ENCODE results near the gene CHD5.
"Not testable (repeated sequence)": the region's sequence is repeated elsewhere in the genome, so short reads cannot be mapped to it uniquely, and the experiment has no call there.

CHD5 gene

DNA sequence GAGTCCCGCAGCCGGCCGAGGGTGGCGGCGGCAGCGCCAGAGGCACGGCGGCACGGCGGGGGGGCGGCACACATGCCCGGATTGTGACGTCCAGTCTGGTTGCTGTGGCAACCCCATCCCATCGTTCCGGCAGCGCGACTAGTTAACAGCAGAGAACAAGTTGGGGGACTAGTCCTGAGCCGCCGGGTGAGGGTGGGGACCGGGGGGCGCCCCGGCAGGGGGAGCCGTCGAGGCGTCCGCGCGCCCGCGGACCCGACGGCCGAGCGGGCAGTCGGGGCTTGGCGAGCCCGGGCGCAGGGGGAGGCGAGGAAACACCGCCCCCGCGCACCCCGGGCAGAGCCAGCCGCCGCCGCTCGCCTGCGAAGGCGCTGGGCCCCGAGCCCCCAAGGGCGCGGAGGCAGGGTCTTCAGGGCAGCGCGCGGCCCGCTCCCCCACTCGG is at the start of gene CHD5:
Gene CHD5, minus strand, starts transcription at position 54 of the 439 bp plus-strand sequence. CDS start 298 bp downstream, outside the sequence.
- DNase-seq (ENCODE audit: low read depth), result no peak

DNA sequence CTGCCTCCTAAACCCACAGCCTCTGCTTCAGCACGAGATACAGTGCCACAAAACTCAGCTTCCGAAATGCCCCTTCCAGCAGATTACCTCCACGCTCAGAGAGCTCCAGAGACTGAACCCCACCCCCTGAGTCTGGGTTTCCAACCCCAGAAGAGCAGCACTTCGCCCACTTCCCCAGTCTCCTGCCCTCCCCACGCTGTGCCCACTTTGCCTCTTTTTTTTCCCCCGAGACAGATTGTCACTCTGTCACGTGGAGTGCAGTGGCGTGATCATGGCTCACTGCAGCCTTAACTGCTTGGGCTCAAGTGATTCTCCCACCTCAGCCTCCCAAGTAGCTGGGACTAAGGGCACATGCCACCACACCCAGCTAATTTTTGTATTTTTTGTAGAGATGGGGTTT is 45.5 kb upstream of the CHD5 start:
- no peak for DNase-seq (ENCODE audit: low read depth)
- TF ChIP-seq, protein P1, sequence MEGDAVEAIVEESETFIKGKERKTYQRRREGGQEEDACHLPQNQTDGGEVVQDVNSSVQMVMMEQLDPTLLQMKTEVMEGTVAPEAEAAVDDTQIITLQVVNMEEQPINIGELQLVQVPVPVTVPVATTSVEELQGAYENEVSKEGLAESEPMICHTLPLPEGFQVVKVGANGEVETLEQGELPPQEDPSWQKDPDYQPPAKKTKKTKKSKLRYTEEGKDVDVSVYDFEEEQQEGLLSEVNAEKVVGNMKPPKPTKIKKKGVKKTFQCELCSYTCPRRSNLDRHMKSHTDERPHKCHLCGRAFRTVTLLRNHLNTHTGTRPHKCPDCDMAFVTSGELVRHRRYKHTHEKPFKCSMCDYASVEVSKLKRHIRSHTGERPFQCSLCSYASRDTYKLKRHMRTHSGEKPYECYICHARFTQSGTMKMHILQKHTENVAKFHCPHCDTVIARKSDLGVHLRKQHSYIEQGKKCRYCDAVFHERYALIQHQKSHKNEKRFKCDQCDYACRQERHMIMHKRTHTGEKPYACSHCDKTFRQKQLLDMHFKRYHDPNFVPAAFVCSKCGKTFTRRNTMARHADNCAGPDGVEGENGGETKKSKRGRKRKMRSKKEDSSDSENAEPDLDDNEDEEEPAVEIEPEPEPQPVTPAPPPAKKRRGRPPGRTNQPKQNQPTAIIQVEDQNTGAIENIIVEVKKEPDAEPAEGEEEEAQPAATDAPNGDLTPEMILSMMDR (IDR thresholded peaks at IDR 0.05; ENCODE audit: insufficient read depth, low read depth, low read length, missing control alignments), result no peak
- H3K4me3 ChIP-seq (ENCODE audit: low read depth, low read length), result no peak overlapping the region

More for the DNA sequence above, at the start of gene CHD5:
- no peak within 1 kb of the TSS for H3K4me3 ChIP-seq (ENCODE audit: low read depth, low read length)
- TF ChIP-seq, protein P1 (IDR thresholded peaks at IDR 0.05; ENCODE audit: insufficient read depth, low read depth, low read length, missing control alignments), result peak; percentile 7

DNA sequence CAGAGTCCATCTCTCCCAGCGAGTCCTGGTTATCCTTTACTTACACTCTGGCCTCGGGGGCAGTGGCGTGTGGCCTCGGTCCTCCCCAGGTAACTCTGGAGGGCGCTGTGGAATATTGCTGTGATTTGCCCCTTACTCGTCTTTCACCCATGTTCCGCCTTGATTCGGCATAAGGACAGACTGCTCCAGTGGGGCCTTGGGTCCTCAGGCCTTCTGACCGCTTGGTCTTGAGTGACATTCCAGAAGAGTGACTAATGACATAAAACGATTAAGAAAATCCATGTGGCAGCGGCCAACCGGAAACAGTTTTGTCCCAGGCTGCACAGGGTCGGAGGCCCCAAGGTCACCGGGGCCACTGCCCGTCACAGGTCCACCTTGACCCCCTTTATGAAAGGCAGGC is 44.6 kb upstream of the CHD5 start:
- TF ChIP-seq, protein P1 (IDR thresholded peaks at IDR 0.05; ENCODE audit: insufficient read depth, low read depth, low read length, missing control alignments), result no peak
- H3K4me3 ChIP-seq (ENCODE audit: low read depth, low read length), result no peak overlapping the region
- DNase-seq (ENCODE audit: low read depth), result no peak

DNA sequence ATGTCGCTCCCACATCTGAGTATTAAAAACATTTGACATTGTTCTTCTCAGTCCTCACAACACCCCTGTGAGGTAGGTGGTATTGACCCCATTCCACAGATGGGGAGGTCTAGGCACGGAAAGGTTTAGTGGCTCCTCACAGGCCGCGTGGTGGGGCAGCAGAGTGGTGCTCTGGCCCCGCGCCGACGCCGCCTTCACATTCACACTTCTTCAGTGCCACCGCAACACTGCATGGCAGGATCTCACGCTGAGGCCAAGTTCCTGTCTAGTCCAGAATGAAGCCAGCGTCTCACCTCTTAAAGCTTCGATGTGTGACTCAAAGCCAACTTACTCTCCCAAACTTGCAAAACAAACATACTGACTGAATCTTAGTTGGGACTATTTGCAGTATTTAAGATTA is 43.5 kb upstream of the CHD5 start:
- TF ChIP-seq, protein P1 (IDR thresholded peaks at IDR 0.05; ENCODE audit: insufficient read depth, low read depth, low read length, missing control alignments), result no peak
- no peak overlapping the region for H3K4me3 ChIP-seq (ENCODE audit: low read depth, low read length)
- DNase-seq (ENCODE audit: low read depth), result no peak

DNA sequence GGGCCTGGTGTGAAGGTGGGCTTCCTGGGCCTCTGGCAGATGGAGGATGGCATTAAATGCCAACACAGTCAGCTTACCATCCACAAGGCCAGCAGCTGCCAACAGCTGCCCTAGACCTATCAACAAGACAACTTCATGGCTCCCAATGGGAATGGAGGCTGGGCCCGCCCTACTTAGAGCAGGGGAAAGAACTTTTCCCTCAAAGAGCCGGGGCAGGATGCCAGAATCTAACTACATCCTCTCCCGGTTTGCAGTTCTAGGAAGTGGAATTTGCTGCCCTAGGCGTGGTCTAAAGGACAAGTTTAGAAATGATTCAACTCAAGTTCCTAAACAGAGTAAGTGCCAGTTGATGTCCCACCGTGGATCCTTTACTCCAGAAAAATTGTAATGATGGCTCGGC is 42.5 kb upstream of the CHD5 start:
- TF ChIP-seq, protein P1 (IDR thresholded peaks at IDR 0.05; ENCODE audit: insufficient read depth, low read depth, low read length, missing control alignments), result no peak
- DNase-seq (ENCODE audit: low read depth), result no peak
- no peak overlapping the region for H3K4me3 ChIP-seq (ENCODE audit: low read depth, low read length)

DNA sequence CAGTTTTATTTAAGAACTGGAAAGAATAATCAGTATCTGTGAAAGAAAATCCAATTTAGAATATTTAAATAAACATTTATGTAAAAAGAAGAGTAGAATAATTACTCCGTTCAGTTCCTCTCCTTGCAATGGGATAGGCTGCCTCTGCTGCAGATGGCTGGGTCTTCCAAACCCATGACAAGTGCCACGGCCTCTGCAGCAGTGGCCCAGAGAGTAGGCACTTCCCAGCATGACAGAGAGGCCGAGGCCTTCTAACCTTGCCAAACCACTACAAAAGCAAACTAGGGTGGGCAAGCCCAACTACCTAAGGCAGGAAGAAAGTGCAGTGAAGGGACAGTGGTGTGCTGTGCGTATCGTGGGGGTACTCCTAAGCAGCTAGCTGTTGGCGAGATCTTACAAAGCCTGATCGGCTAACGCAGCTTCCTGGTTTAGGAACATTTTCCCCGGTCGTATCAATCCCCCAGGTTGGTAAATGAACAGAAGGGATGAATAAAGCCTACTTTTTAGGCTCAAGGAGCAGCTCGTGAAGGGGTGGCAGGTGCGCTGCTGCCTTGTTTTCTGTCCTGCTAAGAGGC is 41.2 kb upstream of the CHD5 start:
- TF ChIP-seq, protein P1 (IDR thresholded peaks at IDR 0.05; ENCODE audit: insufficient read depth, low read depth, low read length, missing control alignments), result no peak
- no peak for DNase-seq (ENCODE audit: low read depth)
- H3K4me3 ChIP-seq (ENCODE audit: low read depth, low read length), result no peak overlapping the region

DNA sequence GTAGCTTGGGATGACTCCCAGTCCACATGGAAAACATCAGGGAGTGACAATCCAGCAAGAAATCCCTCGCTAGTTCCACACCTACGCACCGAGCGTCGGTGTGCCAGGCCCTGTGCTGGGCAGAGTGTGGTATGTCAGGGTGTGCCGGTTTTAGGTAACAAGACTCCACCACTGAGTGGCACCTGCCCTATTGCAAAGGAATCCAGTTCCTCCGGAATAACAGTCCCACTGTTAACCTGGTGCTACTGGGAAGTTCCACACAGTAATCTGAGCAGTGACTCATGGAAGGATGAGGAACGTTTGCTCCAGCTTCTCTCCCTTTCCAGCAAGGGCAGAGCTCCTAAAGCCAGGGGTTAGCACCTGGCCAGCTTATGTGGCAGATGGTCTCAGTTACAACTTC is 40.1 kb upstream of the CHD5 start:
- H3K4me3 ChIP-seq (ENCODE audit: low read depth, low read length), result no peak overlapping the region
- no peak for DNase-seq (ENCODE audit: low read depth)
- TF ChIP-seq, protein P1 (IDR thresholded peaks at IDR 0.05; ENCODE audit: insufficient read depth, low read depth, low read length, missing control alignments), result no peak

DNA sequence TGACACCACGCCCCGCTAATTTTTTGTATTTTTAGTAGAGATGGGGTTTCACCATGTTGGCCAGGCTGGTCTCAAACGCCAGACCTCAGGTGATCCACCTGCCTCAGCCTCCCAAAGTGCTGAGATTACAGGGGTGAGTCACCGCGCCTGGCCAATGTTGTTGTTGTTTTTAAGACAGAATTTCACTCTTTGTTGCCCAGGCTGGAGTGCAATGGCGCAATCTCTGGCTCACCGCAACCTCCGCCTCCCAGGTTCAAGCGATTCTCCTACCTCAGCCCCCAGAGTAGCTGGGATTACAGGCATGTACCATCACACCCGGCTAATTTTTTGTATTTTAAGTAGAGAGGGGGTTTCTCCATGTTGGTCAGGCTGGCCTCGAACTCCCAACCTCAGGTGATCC is 39.5 kb upstream of the CHD5 start:
- H3K4me3 ChIP-seq (ENCODE audit: low read depth, low read length), result not testable (repeated sequence)

More for the DNA sequence above, 39.5 kb upstream of the CHD5 start:
- not testable (repeated sequence) for DNase-seq (ENCODE audit: low read depth)
